ENCODE data around the gene ZNF556. TPM values are rescaled to one million over a fixed set of nuclear protein-coding genes. Genes with fewer than 3 reads are reported as not detected.

Gene ZNF556
- total and polyA plus RNA-seq, 12 donors = 0.03 to 0.45 (median 0.11) TPM; not detected in 3

- Histone ChIP-seq H3K9me3 (replicated peaks in 1 of 3) (peaks cover 0 to 23% (median 0%) of the 10 kb centered on the region in 3 donors), H3K4me1 (replicated peaks in 1 of 2) (peaks cover 0 to 9% of the 10 kb centered on the region in 2 donors), H3K27ac (peak overlapping the region in 3 of 5 donors; percentile 56 to 87 (median 71)), H3K4me3 (peak overlapping the region in 3 of 4 donors; percentile 69 to 93 (median 89)), H3K27me3 (no peaks in the 10 kb centered on the region), H3K36me3 (replicated peaks in 1 of 2) (no peaks in the 10 kb centered on the region)
- intact Hi-C loops (cut with DNase I) = no loop called here
- DNase-seq = no peak
- WGBS, 4 donors = 4 to 30% (median 7%) methylated on average over 12 to 61 of the region's 62 CpGs
- TF ChIP-seq POLR2A (IDR thresholded peaks at IDR 0.05) (no peak), CTCF (IDR thresholded peaks at IDR 0.05) (no peak)
Observed at GRCh38 chr19:2841855-2842574, 25.1 kb upstream of the ZNF556 start.

- no peak overlapping the region for H3K27ac ChIP-seq
- H3K4me1 ChIP-seq (replicated peaks in 1 of 2) = peaks cover 0 to 9% of the 10 kb centered on the region in 2 donors
- H3K9me3 ChIP-seq (replicated peaks in 1 of 3) = peaks cover 0 to 5% (median 0%) of the 10 kb centered on the region in 3 donors
- no peak for DNase-seq
- intact Hi-C loops (cut with DNase I) = no loop called here
- WGBS, 4 donors = 92 to 98% (median 95%) methylated on average over 2 of the region's 2 CpGs
- no peaks in the 10 kb centered on the region for H3K27me3 ChIP-seq
- TF ChIP-seq POLR2A (IDR thresholded peaks at IDR 0.05) = no peak
- TF ChIP-seq CTCF (IDR thresholded peaks at IDR 0.05) = no peak
- H3K36me3 ChIP-seq (replicated peaks in 1 of 2) = no peaks in the 10 kb centered on the region
- no peak overlapping the region for H3K4me3 ChIP-seq
Observed at GRCh38 chr19:2845107-2845506, 22.0 kb upstream of the ZNF556 start.

GRCh38 chr19:2846180-2846894 is 20.8 kb upstream of the ZNF556 start:
- peak in 4 of 7 donors; percentile 45 to 58 (median 52) for DNase-seq
- Histone ChIP-seq H3K9me3 (replicated peaks in 1 of 3) (peaks cover 0 to 12% (median 0%) of the 10 kb centered on the region in 3 donors), H3K27ac (no peak overlapping the region), H3K4me3 (no peak overlapping the region), H3K27me3 (no peaks in the 10 kb centered on the region), H3K36me3 (replicated peaks in 1 of 2) (peaks cover 0 to 8% of the 10 kb centered on the region in 2 donors), H3K4me1 (replicated peaks in 1 of 2) (peaks cover 0 to 9% of the 10 kb centered on the region in 2 donors)
- WGBS, 4 donors = 66 to 81% (median 72%) methylated on average over 13 of the region's 13 CpGs
- TF ChIP-seq POLR2A (IDR thresholded peaks at IDR 0.05) (no peak), CTCF (IDR thresholded peaks at IDR 0.05) (no peak)
- intact Hi-C loops (cut with DNase I) = no loop called here

- Histone ChIP-seq H3K27ac (no peak overlapping the region), H3K4me3 (no peak overlapping the region), H3K4me1 (replicated peaks in 1 of 2) (peaks cover 0 to 2% of the 10 kb centered on the region in 2 donors), H3K27me3 (no peaks in the 10 kb centered on the region), H3K36me3 (replicated peaks in 1 of 2) (peaks cover 0 to 19% of the 10 kb centered on the region in 2 donors), H3K9me3 (replicated peaks in 1 of 3) (peaks cover 0 to 23% (median 0%) of the 10 kb centered on the region in 3 donors)
- WGBS, 4 donors = 97 to 100% (median 99%) methylated on average over 3 of the region's 3 CpGs
- TF ChIP-seq CTCF (IDR thresholded peaks at IDR 0.05) (no peak), POLR2A (IDR thresholded peaks at IDR 0.05) (no peak)
- intact Hi-C loops (cut with DNase I) = no loop called here
- no peak for DNase-seq
Observed at GRCh38 chr19:2847507-2847906, 19.6 kb upstream of the ZNF556 start.

Measured in adrenal gland (tissue), 12 donors.